Activated naive CD4-positive, alpha-beta T cell treated with Interleukin-2 at 50 U/mL for 16 hours (primary cell): ENCODE results near the gene PPP1R1B.

Experiments used
- DNase-seq: peaks from one replicate; pipeline ENCODE4 v3.0.0-alpha.2; 2020

PPP1R1B gene

GRCh38 chr17:39600997-39601597, 25.7 kb upstream of the PPP1R1B start:
- DNase-seq = no peak

DNA sequence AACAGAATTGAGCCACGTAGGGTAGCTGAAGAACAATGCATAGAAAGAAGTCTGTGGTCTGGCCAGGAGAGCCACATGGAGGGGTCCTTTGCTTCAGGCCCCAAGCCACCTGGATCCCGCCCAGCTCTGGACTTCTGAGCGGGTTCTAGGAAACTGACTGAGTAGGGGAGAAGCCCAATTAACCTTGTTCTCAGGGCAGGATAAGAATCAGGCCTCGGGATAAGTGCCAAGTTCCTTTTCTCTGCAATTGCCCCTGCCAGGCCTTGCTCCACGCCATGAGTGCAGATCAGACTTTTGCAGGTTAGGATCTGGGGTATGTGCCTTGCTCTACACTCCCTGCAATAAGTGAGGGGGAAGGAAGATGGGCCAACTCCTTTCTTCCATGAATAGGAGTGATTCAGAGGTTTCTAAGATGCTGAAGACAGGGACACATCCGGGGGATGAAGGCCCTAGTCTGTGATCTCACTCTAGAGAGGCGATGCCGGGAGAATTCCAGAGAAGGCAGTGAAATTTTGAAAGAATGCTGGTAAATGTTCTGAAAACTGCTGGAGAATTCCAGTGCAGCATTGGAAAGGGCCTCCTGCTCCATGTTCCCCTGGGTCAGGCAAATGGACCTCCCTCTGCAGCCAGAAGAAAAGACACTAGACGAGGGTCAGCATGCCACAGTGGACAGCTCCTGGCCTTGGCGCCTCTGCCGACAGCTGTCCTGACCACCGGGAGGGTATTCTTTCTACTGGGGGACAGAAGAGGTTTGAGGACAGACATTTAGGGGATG, 24.8 kb upstream of the PPP1R1B start:
- no peak for DNase-seq

DNA sequence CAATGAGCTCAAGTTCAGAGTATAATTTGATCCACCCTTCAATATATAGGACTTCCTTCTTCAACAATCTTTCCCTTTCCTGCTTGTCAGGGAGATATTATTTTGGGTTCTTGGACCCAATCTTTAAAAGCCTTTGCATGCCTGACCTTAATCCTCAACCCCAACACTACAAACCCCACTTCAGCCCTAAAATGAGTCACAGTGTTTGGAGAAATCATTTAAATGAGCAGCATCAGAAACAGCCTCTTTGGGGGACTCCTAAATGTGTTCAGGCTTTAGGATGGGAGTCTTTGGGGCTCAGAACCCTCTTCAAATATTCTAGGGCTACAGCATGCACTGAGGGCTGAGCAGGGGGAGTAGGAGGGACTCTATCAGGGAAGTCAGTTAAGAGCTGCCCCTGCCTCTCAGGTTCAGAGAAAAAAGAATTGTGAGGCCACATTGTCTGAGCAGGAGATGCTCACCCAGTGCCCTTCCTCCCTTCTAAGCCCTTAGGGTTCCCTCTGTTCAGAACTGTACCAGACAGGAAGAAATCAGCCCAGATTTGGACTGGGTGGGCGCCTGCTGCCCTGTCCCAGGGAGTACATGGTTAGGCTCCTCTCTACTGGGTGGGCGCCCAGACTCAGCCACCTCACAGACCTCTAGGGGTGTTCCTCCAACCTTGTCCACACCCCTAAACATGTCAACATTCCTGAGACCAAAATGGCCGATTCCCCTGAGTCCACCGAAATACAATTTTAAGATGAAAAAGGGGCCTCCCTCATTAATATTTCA, 24.0 kb upstream of the PPP1R1B start:
- DNase-seq = no peak

- DNase-seq = no peak
These were observed 23.3 kb upstream of the PPP1R1B start for GRCh38 chr17:39603304-39604016.

DNA sequence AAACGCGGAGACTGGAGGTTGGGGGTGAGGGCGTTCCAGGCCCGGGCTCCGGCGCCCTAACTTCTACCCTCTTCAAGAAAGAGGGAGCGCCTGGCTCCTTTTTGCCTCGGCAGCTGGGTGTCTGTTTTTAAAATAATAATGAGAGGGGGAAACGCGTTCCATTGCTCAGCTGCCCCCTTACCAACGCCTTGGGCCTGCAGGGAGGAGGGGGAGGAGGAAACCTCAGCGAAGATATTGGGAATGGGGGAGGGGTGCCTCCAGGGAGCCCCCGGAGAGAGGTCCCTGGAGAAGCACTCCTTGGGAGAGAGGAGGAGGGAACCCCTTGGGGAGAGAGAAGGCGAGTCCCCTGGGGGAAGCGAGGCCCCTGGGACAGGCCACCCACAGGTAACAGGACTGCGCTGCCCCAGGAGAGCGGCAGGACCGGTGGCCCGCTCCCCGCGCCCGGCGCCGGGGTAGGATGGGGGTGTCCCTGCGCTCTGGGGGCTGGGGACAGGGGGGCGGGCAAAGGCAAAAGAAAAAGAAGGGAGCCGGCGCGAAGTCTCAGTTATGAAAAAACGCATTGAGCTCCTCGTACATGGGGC, 21.8 kb upstream of the PPP1R1B start:
- no peak for DNase-seq

DNA sequence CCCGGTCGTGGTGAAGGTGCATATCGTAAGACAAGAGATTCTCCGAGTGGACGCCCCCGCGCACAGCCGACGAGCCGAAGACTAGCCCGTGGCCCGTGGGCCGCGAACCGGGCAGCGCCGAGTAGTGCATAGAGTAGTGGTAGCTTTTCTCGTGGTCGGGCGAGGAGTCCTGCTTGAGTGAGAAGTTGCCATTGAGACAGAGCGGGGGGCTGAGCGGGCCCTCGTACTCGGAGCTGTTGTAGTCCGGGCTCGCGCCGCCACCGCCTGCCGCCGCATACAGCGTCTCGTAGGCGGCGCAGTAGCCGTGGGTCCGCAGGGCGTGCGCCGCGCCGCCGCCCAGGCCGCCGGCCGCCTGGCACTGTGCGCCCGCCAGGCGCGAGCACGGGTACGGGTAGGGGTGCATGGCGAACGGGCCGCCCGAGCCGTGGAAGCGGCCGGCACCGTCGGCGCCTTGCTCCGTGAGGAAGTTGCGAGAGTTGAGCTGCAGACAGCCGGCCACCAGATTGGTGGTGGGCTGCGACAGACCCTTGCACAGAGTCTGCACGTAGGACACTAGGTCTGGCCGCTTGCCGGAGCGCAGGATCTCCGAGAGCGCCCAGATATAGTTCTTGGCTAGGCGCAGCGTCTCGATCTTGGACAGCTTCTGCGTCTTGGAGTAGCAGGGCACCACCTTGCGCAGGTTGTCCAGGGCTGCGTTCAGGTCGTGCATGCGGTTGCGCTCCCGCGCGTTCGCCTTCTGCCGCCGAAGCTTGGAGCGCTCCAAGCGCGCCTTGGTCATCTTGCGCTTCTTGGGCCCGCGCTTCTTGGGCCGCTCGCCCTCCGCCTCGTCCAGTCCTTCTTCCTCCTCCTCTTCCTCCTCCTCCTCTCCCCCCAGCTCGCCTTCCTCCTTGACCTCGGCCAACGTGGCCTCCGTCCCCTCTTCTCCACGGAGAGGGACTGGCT, 21.0 kb upstream of the PPP1R1B start:
- peak; percentile 28 for DNase-seq

- no peak for DNase-seq
These were observed 20.2 kb upstream of the PPP1R1B start for GRCh38 chr17:39606434-39607056.

DNA sequence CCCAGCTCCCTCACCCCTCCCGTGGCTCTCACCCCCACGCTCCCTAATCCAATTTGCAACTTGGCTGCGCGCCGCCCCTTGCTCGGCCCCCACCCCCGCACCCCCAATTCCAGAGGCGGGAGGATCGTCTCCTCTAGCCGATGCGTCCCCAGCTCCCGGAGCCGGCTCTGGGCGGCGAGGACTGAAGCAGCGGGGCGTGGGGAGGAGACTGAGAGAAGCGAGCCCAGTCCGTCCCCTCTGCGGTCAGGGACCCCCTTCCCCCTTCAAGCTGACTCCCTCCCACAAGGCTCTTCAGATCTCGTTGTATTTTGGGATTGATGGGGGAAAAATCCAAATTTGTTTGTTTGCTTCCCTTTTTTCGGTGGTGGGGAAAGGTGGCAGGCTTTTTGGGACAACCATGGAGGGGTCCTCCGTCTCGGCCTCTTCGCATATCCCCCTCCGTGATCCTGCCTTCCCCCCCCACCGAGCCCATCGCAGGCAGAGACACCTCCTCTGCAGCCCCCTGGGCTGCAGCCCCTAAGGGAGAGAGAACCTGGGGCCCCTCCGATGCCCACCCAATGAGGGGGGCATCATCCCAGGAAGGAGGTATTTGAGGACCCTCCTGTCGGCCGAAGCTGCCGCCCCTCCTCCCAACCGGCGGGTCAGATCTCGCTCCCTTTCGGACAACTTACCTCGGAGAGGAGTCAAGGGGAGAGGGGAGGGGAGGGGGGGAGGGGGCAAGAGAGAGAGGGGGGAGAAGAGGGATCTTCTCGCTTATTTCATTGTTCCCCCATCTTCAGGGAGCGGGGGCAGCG, 19.5 kb upstream of the PPP1R1B start:
- DNase-seq = no peak

DNA sequence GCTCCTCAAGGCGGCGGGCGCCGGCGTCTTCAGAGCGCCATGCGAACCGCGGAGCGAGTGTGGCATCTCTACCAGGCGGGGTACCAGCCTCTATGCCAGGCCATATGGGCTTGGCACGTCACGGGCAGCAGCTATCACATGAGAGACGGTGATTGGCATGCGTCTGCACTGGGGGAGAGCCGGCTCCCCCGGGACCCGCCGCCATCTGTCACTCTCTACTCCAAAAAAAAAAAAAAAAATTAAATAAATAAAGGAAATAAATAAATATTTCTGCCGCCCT, 19.0 kb upstream of the PPP1R1B start, which contains the start of gene NEUROD2:
Gene NEUROD2, minus strand, starts transcription at position 70 of the 280 bp plus-strand sequence. CDS start 1,321 bp downstream, outside the sequence.
- no peak for DNase-seq

- DNase-seq = no peak
These were observed 18.4 kb upstream of the PPP1R1B start for GRCh38 chr17:39608142-39608981.

DNA sequence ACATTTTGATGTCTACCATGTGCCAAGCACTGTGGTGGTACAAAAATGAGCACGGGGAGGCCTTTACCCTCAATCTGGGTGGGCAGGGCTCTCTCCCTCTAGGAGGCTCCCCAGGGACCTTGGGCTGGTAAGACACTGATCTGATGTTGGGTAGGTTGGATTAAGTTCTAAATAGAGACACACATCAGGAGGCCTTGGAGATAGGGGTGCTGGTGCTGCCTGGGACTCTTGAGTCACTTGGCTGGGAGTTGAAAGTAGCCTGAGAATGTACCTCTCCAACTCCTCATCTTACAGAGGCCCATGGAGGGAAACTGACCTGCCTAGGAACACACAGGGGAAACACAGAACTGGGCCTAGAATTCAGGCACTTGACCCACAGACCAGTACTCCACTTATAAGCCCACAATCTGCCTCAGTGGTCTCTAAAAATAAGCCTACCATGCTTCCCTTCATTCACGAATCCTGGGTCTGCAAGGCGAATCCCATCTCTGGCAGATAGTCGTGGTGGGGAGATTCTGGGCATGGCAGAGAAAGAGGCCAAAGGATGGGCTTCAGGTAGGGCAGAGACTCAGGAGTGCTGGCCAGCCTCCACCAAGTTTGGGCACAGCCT, 17.2 kb upstream of the PPP1R1B start:
- no peak for DNase-seq

- DNase-seq = no peak
These were observed 15.2 kb upstream of the PPP1R1B start for GRCh38 chr17:39611401-39612112.

DNA sequence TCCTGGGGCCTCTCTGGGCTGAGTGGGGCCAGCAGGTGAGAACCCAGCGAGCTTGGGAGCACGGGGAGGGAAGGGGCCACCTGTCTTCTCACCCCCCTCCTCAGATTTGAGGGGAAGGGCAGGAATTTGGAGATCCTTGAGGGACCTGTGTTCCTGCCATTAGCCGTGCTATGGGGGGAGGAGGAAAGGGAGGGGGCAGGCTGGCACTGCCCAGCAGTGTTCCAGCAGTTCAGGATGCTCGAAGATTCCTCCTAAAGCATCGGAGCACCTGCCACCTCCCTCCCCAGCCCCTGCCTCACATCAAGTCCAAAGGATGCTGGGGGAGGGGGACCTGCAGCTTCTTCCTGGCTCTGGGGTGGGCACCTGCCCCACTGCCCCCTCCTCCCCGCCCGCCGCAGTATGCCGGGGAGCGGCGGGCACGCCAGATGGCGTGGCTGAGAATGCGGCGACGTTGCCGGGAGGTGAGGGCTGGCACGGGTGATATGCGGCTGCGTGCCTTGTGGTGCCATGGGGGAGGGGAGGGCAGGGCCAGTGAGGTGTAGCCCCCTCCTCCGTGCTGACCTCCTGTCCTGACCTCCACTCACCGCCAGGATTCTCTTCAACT, 14.4 kb upstream of the PPP1R1B start:
- no peak for DNase-seq

DNA sequence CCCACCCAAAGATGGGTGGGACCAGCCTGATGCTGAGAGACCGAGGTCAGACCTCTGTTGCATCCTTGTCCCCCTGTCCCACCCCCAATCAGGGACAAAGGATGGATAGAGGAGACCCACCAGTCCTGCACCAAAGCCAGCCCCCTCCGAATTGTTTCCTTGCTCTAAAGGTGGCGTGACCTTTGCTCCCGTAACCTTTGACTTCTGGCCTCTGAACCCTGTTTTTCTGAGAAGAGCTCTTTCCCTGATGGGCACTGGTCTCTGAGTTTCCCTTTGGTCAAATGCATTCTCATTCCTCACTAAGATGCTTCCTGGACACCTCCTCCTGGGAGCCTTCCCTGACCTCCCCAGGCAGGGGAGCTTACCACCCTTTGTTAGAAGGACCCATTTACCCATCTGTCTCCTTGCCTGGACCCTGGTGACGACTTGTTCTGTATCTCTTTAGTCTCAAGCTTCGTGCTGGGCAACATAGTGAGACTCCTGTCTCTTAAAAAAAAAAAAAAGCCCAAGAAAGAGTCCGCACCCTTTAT, 13.8 kb upstream of the PPP1R1B start:
- no peak for DNase-seq

- DNase-seq = no peak
These were observed 12.1 kb upstream of the PPP1R1B start for GRCh38 chr17:39614545-39615157.

DNA sequence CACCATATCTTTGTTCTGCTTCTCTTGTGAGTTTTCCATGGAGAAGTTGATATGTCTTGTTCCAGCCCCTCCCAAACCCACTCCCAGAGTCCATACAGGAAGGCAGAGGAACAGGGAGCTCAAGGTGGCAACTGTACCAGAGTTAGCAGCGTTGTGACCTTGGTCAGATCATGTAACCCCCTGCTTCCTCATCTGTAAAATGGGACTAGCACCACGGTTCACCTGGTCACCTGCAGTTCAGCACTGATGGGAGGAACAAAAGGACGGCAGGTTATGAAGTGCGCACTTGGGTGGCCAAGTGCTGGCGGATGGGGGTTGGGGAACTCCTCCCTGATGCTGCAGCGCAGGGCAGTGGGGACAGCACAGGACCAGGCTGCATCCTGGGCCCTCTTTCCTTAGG, 11.3 kb upstream of the PPP1R1B start:
- no peak for DNase-seq

- no peak for DNase-seq
These were observed 9.7 kb upstream of the PPP1R1B start for GRCh38 chr17:39617100-39617445.
